MM.1S (cell line): ENCODE results near the gene KCNK10.

ENCODE experiments used
- DNase-seq: peaks from one replicate; pipeline ENCODE4 v3.0.0-alpha.2; 2015
- H2AFZ ChIP-seq: fragments of 300-600 bp; sonication (generic); 2 replicates; pipeline ENCODE4 v1.6.0; 2016; ENCODE audit warnings: antibody characterized with exemption, low read length
- H3F3A ChIP-seq: fragments of 300-600 bp; sonication (generic); 2 replicates; pipeline ENCODE4 v1.6.1; 2016; ENCODE audit warnings: mild to moderate bottlenecking, antibody characterized with exemption, low read length, moderate library complexity, mixed read lengths; ENCODE audit not compliant: insufficient read depth
- H3K27ac ChIP-seq: fragments of 300-600 bp; sonication (generic); 2 replicates; pipeline ENCODE4 v1.5.1; 2016; ENCODE audit warnings: mild to moderate bottlenecking, low read length
- H3K27me3 ChIP-seq: fragments of 300-600 bp; sonication (generic); replicated peaks from 2 replicates; pipeline ENCODE4 v1.6.0; 2016; ENCODE audit warnings: low read length; ENCODE audit not compliant: insufficient read depth
- H3K36me3 ChIP-seq: fragments of 300-600 bp; sonication (generic); replicated peaks from 2 replicates; pipeline ENCODE4 v1.6.1; 2016; ENCODE audit warnings: mild to moderate bottlenecking, low read length, mixed read lengths; ENCODE audit not compliant: insufficient read depth
- H3K4me1 ChIP-seq: fragments of 300-600 bp; sonication (generic); 2 replicates; pipeline ENCODE4 v1.6.1; 2016; ENCODE audit warnings: low read length, mixed read lengths
- H3K4me2 ChIP-seq: fragments of 300-600 bp; sonication (generic); 2 replicates; pipeline ENCODE4 v1.6.0; 2016; ENCODE audit warnings: low read depth, low read length
- H3K4me3 ChIP-seq: fragments of 300-600 bp; sonication (generic); 2 replicates; pipeline ENCODE4 v1.5.1; 2016; ENCODE audit warnings: low read length, mixed read lengths
- H3K79me2 ChIP-seq: fragments of 300-600 bp; sonication (generic); 2 replicates; pipeline ENCODE4 v1.6.1; 2016; ENCODE audit warnings: mixed run types, low read length, mixed read lengths
- H3K9ac ChIP-seq: fragments of 300-600 bp; sonication (generic); 2 replicates; pipeline ENCODE4 v1.6.1; 2016; ENCODE audit warnings: low read length, mixed read lengths
- H3K9me2 ChIP-seq: fragments of 300-600 bp; sonication (generic); replicated peaks from 2 replicates; pipeline ENCODE4 v1.6.1; 2016; ENCODE audit warnings: mild to moderate bottlenecking, low read length, mixed read lengths; ENCODE audit not compliant: insufficient read depth
- H3K9me3 ChIP-seq: fragments of 300-600 bp; sonication (generic); replicated peaks from 2 replicates; pipeline ENCODE4 v1.6.1; 2016; ENCODE audit warnings: mild to moderate bottlenecking, low read length, mixed read lengths; ENCODE audit not compliant: insufficient read depth
- H4K20me1 ChIP-seq: fragments of 300-600 bp; sonication (generic); 2 replicates; pipeline ENCODE4 v1.6.1; 2016; ENCODE audit warnings: mild to moderate bottlenecking, low read length, moderate library complexity, mixed read lengths; ENCODE audit not compliant: insufficient read depth
- CTCF ChIP-seq: fragments of 300-600 bp; sonication (generic); IDR thresholded peaks from 2 replicates; pipeline ENCODE4 v1.5.1; 2016; ENCODE audit warnings: antibody characterized with exemption, low read length, mixed read lengths
- EZH2 ChIP-seq: fragments of 300-600 bp; sonication (generic); optimal IDR thresholded peaks from 2 replicates; pipeline ENCODE3; 2017; ENCODE audit warnings: low read depth, mild to moderate bottlenecking, antibody characterized with exemption, low read length, mixed read lengths
- EZH2phosphoT487 ChIP-seq: fragments of 300-600 bp; sonication (generic); IDR thresholded peaks from 2 replicates; pipeline ENCODE4 v1.6.1; 2018; ENCODE audit warnings: antibody characterized with exemption, low read length

KCNK10 gene, protein sequence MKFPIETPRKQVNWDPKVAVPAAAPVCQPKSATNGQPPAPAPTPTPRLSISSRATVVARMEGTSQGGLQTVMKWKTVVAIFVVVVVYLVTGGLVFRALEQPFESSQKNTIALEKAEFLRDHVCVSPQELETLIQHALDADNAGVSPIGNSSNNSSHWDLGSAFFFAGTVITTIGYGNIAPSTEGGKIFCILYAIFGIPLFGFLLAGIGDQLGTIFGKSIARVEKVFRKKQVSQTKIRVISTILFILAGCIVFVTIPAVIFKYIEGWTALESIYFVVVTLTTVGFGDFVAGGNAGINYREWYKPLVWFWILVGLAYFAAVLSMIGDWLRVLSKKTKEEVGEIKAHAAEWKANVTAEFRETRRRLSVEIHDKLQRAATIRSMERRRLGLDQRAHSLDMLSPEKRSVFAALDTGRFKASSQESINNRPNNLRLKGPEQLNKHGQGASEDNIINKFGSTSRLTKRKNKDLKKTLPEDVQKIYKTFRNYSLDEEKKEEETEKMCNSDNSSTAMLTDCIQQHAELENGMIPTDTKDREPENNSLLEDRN

DNA sequence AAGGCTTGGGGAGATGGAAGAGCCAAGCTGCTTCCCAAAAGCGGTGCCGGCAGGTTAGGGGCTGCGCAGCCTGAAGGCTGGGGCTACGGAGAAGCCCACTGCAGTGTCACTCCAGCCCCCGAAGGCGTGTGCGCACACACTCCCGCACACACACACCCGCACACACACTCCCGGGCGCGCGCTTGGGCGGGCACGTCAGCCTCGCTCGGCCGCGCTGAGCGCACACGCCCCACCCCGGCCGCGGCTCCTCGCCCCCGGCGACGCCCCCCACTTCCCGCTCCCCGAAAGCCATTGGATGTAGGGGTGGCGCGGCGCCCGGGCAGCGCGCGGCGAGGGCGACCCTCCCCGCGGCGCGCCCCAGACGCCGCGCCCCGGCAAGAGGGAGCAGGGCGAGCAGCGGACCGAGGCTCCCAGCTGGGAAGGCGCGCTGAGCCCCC lies at the start of gene KCNK10:
KCNK10 (minus strand) TSS at position 184 of the 437 bp plus-strand sequence. CDS start 471 bp downstream, outside the sequence.
- Histone ChIP-seq H4K20me1 (no peaks in the 10 kb centered on the region), H3K4me3 (no peak within 1 kb of the TSS), H3K4me1 (no peaks in the 10 kb centered on the region), H3K9ac (no peak within 1 kb of the TSS), H3K27me3 (no peaks in the 10 kb centered on the region), H3K27ac (no peak within 1 kb of the TSS), H3K79me2 (no peaks in the 10 kb centered on the region), H3K9me2 (no peaks in the 10 kb centered on the region), H3F3A (no peaks in the 10 kb centered on the region), H3K4me2 (no peak within 1 kb of the TSS), H3K9me3 (no peaks in the 10 kb centered on the region), H2AFZ (no peak within 1 kb of the TSS), H3K36me3 (no peaks in the 10 kb centered on the region)
- no peak for DNase-seq
- TF ChIP-seq EZH2 (no peak), EZH2phosphoT487 (no peak), CTCF (no peak)

DNA sequence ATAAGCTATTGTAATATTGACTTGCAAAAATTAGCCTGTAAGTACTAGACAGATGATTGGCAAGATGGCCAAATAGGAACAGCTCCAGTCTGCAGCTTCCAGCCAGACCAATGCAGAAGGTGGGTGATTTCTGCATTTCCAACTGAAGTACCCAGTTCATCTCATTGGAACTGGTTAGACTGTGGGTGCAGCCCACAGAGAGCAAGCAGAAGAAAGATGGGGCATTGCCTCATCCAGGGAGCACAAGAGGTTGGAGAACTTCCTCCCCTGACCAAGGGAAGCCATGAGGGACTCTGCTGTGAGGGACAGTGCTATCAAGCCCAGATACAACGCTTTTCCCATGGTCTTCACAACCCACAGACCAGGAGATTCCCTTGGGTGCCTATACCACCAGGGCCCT lies 46.4 kb upstream of the KCNK10 start:
- Histone ChIP-seq H3K9me3 (no peaks in the 10 kb centered on the region), H4K20me1 (no peaks in the 10 kb centered on the region), H3K4me3 (no peak overlapping the region), H3F3A (no peaks in the 10 kb centered on the region), H3K79me2 (no peaks in the 10 kb centered on the region), H3K4me2 (no peak overlapping the region), H3K9me2 (no peaks in the 10 kb centered on the region), H3K36me3 (no peaks in the 10 kb centered on the region), H3K9ac (no peak overlapping the region), H3K4me1 (no peaks in the 10 kb centered on the region), H3K27me3 (no peaks in the 10 kb centered on the region), H3K27ac (no peak overlapping the region), H2AFZ (no peak overlapping the region)
- TF ChIP-seq EZH2 (no peak), EZH2phosphoT487 (no peak), CTCF (no peak)
- no peak for DNase-seq

GRCh38 chr14:88364710-88365413 lies 41.8 kb upstream of the KCNK10 start:
- Histone ChIP-seq H3K9ac (no peak overlapping the region), H4K20me1 (no peaks in the 10 kb centered on the region), H3K4me3 (no peak overlapping the region), H3K36me3 (no peaks in the 10 kb centered on the region), H3K27me3 (no peaks in the 10 kb centered on the region), H3F3A (no peaks in the 10 kb centered on the region), H3K4me1 (no peaks in the 10 kb centered on the region), H3K9me2 (no peaks in the 10 kb centered on the region), H3K27ac (no peak overlapping the region), H3K4me2 (no peak overlapping the region), H3K9me3 (no peaks in the 10 kb centered on the region), H2AFZ (no peak overlapping the region), H3K79me2 (no peaks in the 10 kb centered on the region)
- TF ChIP-seq EZH2phosphoT487 (no peak), EZH2 (no peak), CTCF (no peak)
- no peak for DNase-seq
